IMR-90 (cell line): ENCODE measurements around the gene KDM3B. TPM values are rescaled to one million over a fixed set of nuclear protein-coding genes. Genes with fewer than 3 reads are reported as not detected.

ENCODE experiments used
- ATAC-seq: fragments of 200-7000 bp; cut with Tn5 transposase; 2 replicates; pipeline ENCODE4 v1.9.1; 2020; ENCODE audit warnings: low read depth, mild to moderate bottlenecking, moderate library complexity
- BruUV-seq: library from RNA; stranded (reverse); fragments of 400-500 nt; replicated peaks from 2 replicates; lab custom pipeline; 2021; lab: Mats Ljungman, UMichigan
- CTCF ChIA-PET: fragments of 300-600 bp; formaldehyde crosslinking; extraction: SDS; loops from one replicate; lab custom pipeline; 2021; ENCODE audit warnings: antibody characterized with exemption; lab: Yijun Ruan, JAX
- POLR2A ChIA-PET: fragments of 300-600 bp; sonication (Branson Sonifier 250); formaldehyde crosslinking; loops from one replicate; lab custom pipeline; 2022; ENCODE audit warnings: antibody characterized with exemption; ENCODE audit not compliant: unreplicated experiment; lab: Charles Lee
- DNase-seq: peaks from one replicate; pipeline ENCODE4 v3.0.0; 2013
- H2AFZ ChIP-seq: replicated peaks from 2 replicates; pipeline ENCODE3; 2013; ENCODE audit warnings: low read length, mild to moderate bottlenecking; ENCODE audit not compliant: poor library complexity
- H2AK5ac ChIP-seq: 2 replicates; pipeline ENCODE4 v1.6.1; 2013; ENCODE audit warnings: low read depth, low read length, inconsistent platforms
- H2AK9ac ChIP-seq: replicated peaks from 2 replicates; pipeline ENCODE3; 2013; ENCODE audit warnings: mild to moderate bottlenecking, low read depth, low read length, moderate library complexity; ENCODE audit not compliant: poor library complexity
- H2BK120ac ChIP-seq: 2 replicates; pipeline ENCODE4 v1.6.1; 2013; ENCODE audit warnings: low read depth, low read length, inconsistent platforms
- H2BK15ac ChIP-seq: 3 replicates; pipeline ENCODE4 v1.6.1; 2013; ENCODE audit warnings: low read depth, low read length, inconsistent platforms
- H2BK20ac ChIP-seq: 2 replicates; pipeline ENCODE4 v1.6.1; 2013; ENCODE audit warnings: low read depth, mild to moderate bottlenecking, inconsistent platforms, low read length, moderate library complexity
- H2BK5ac ChIP-seq: 2 replicates; pipeline ENCODE4 v1.6.1; 2013; ENCODE audit warnings: mild to moderate bottlenecking, low read depth, low read length, inconsistent platforms; ENCODE audit not compliant: poor library complexity, severe bottlenecking
- H3K14ac ChIP-seq: replicated peaks from 2 replicates; pipeline ENCODE4 v1.6.1; 2013; ENCODE audit warnings: low read depth, low read length, inconsistent platforms
- H3K18ac ChIP-seq: 2 replicates; pipeline ENCODE4 v1.6.1; 2013; ENCODE audit warnings: low read depth, low read length, control low read depth
- H3K23ac ChIP-seq: 2 replicates; pipeline ENCODE4 v1.6.1; 2013; ENCODE audit warnings: low read depth, low read length, inconsistent platforms
- H3K27ac ChIP-seq: 2 replicates; pipeline ENCODE4 v1.5.1; 2013; ENCODE audit warnings: mild to moderate bottlenecking, control low read depth, low read length; ENCODE audit not compliant: insufficient read depth
- H3K27me3 ChIP-seq: 2 replicates; pipeline ENCODE4 v1.6.1; 2013; ENCODE audit warnings: low read length; ENCODE audit not compliant: control insufficient read depth, insufficient read depth
- H3K36me3 ChIP-seq: 2 replicates; pipeline ENCODE4 v1.6.1; 2013; ENCODE audit warnings: low read length, mixed read lengths; ENCODE audit not compliant: control insufficient read depth, insufficient read depth
- H3K4ac ChIP-seq: 2 replicates; pipeline ENCODE4 v1.6.1; 2013; ENCODE audit warnings: low read depth, low read length, inconsistent platforms
- H3K4me1 ChIP-seq: 2 replicates; pipeline ENCODE4 v1.6.1; 2013; ENCODE audit warnings: low read length, mixed read lengths; ENCODE audit not compliant: control insufficient read depth, insufficient read depth
- H3K4me2 ChIP-seq: 2 replicates; pipeline ENCODE4 v1.6.1; 2013; ENCODE audit warnings: low read depth, mild to moderate bottlenecking, control low read depth, low read length, moderate library complexity
- H3K4me3 ChIP-seq: 2 replicates; pipeline ENCODE4 v1.5.1; 2013; ENCODE audit warnings: low read depth, mild to moderate bottlenecking, control low read depth, low read length, moderate library complexity; ENCODE audit not compliant: insufficient read depth
- H3K56ac ChIP-seq: 2 replicates; pipeline ENCODE4 v1.6.1; 2013; ENCODE audit warnings: low read length, inconsistent platforms; ENCODE audit not compliant: insufficient read depth; ENCODE audit errors: extremely low read depth
- H3K79me1 ChIP-seq, 2 experiments: 2 replicates each; pipeline ENCODE4 v1.6.1; 2013; ENCODE audit warnings: low read length in 2 of 2, inconsistent platforms in 1 of 2, low read depth in 1 of 2
- H3K9ac ChIP-seq: 2 replicates; pipeline ENCODE4 v1.6.1; 2013; ENCODE audit warnings: low read depth, low read length, control low read depth
- H3K9me1 ChIP-seq: 2 replicates; pipeline ENCODE4 v1.6.1; 2013; ENCODE audit warnings: low read length, inconsistent platforms; ENCODE audit not compliant: insufficient read depth
- H3K9me3 ChIP-seq: 2 replicates; pipeline ENCODE4 v1.6.1; 2013; ENCODE audit warnings: low read length; ENCODE audit not compliant: control insufficient read depth, insufficient read depth
- H4K20me1 ChIP-seq: 2 replicates; pipeline ENCODE4 v1.6.1; 2013; ENCODE audit warnings: low read length, inconsistent platforms; ENCODE audit not compliant: insufficient read depth
- H4K5ac ChIP-seq: 2 replicates; pipeline ENCODE4 v1.6.1; 2013; ENCODE audit warnings: mild to moderate bottlenecking, low read depth, low read length, control low read depth
- H4K8ac ChIP-seq, 2 experiments: 2 replicates each; pipeline ENCODE4 v1.6.1; 2013; ENCODE audit warnings: low read depth in 2 of 2, low read length in 2 of 2, control low read depth in 1 of 2, inconsistent platforms in 1 of 2
- H4K91ac ChIP-seq: 2 replicates; pipeline ENCODE4 v1.6.1; 2013; ENCODE audit warnings: low read depth, low read length, inconsistent platforms; ENCODE audit not compliant: insufficient read depth
- BHLHE40 ChIP-seq: fragments of 150-350 bp; IDR thresholded peaks from 2 replicates; pipeline ENCODE4 v1.6.1; 2016; ENCODE audit warnings: mild to moderate bottlenecking, low read depth, low read length
- CEBPB ChIP-seq: IDR thresholded peaks from 2 replicates; pipeline ENCODE4 v1.6.1; 2012; ENCODE audit warnings: low read depth, low read length, improper control_type of control experiment
- MXI1 ChIP-seq: IDR thresholded peaks from 2 replicates; pipeline ENCODE4 v1.6.1; 2012; ENCODE audit warnings: low read depth, mild to moderate bottlenecking, low read length, moderate library complexity, borderline replicate concordance
- NFE2L2 ChIP-seq: fragments of 150-350 bp; IDR thresholded peaks from 2 replicates; pipeline ENCODE4 v1.6.1; 2016; ENCODE audit warnings: low read depth, mild to moderate bottlenecking, low read length
- POLR2A ChIP-seq: IDR thresholded peaks from 2 replicates; pipeline ENCODE4 v1.6.1; 2012; ENCODE audit warnings: mild to moderate bottlenecking, low read depth, low read length
- RAD21 ChIP-seq: IDR thresholded peaks from 2 replicates; pipeline ENCODE4 v1.6.1; 2012; ENCODE audit warnings: low read length, improper control_type of control experiment
- RCOR1 ChIP-seq: IDR thresholded peaks from 2 replicates; pipeline ENCODE4 v1.6.1; 2012; ENCODE audit warnings: mild to moderate bottlenecking, low read length, improper control_type of control experiment; ENCODE audit not compliant: insufficient replicate concordance
- RFX5 ChIP-seq: IDR thresholded peaks from 2 replicates; pipeline ENCODE4 v1.8.0; 2012; ENCODE audit warnings: low read depth, mild to moderate bottlenecking, low read length, moderate library complexity
- SMC3 ChIP-seq: fragments of 150-350 bp; IDR thresholded peaks from 2 replicates; pipeline ENCODE4 v1.6.1; 2016; ENCODE audit warnings: low read depth, mild to moderate bottlenecking, antibody characterized with exemption, low read length, moderate library complexity
- WGBS, 2 experiments: methylation state at CpG; one replicate each; pipeline versions ENCODE4 v1.1.5 to v1.1.7; 2013; ENCODE audit warnings: missing lambda C conversion rate in 2 of 2; ENCODE audit not compliant: insufficient read length in 1 of 2; ENCODE audit errors: extremely low coverage in 2 of 2; 5-methylcytosine and 5-hydroxymethylcytosine counted together
- dilution Hi-C: fragments of 300-500 bp; cut with HindIII; formaldehyde crosslinking; loops from one replicate; pipeline ENCODE4 v1.14.3; 2018; ENCODE audit warnings: low sequenced_read_pairs; ENCODE audit not compliant: unreplicated experiment
- in situ Hi-C: fragments of 300-500 bp; cut with MboI; formaldehyde crosslinking; loops from 3 replicates; pipeline ENCODE4 v1.14.3; 2019; ENCODE audit warnings: low sequenced_read_pairs, inconsistent platforms, mixed read lengths
- intact Hi-C: fragments of 100-400 bp; cut with micrococcal nuclease; formaldehyde crosslinking; loops from 2 replicates; pipeline ENCODE4 v1.10.0; 2022
- polyA plus RNA-seq, 3 experiments: library from polyadenylated mRNA; depleted of rRNA; stranded (reverse); fragments of >200 nt; gene quantifications; 2 replicates each; pipeline ENCODE4 v1.2.3, GENCODE V29; 2012; ENCODE audit warnings: low replicate concordance in 1 of 3
- total RNA-seq: library from RNA; depleted of rRNA; stranded (reverse); fragments of >200 nt; gene quantifications from 2 replicates; pipeline ENCODE4 v1.2.3, GENCODE V29; 2012
- TF ChIP-seq, protein P1 (sequence below): fragments of 150-350 bp; IDR thresholded peaks from 2 replicates; pipeline ENCODE4 v1.6.1; 2017; ENCODE audit warnings: mild to moderate bottlenecking, antibody characterized with exemption, low read length, low read depth

KDM3B gene
- total and polyA plus RNA-seq, 2 of the 4 experiments (the other 2 are of a cell fraction): 19.4 to 35.8 TPM

GRCh38 chr5:138364576-138364975 lies 12.1 kb downstream of the KDM3B start:
- ChIA-PET POLR2A (no interaction called here), CTCF (no interaction called here)
- dilution Hi-C loops (no loop called here), intact Hi-C loops (no loop called here), in situ Hi-C loops (no loop called here)
- H3K56ac ChIP-seq: no peak overlapping the region
- no peak overlapping the region for H2BK20ac ChIP-seq
- no peaks in the 10 kb centered on the region for H3K27me3 ChIP-seq
- no peak overlapping the region for H2AFZ ChIP-seq
- H2AK9ac ChIP-seq: no peak overlapping the region
- H4K5ac ChIP-seq: no peak overlapping the region
- no peak overlapping the region for H3K4ac ChIP-seq
- no peak overlapping the region for H2BK15ac ChIP-seq
- H3K79me1 ChIP-seq: peaks cover 19 to 42% of the 10 kb centered on the region in 2 experiments
- peaks cover 7% of the 10 kb centered on the region; the same call in 1 of the 2 replicates for H3K9me1 ChIP-seq
- H3K36me3 ChIP-seq: no peaks in the 10 kb centered on the region
- WGBS, 2 experiments: no CpG with 5 or more reads among the region's 1 CpG
- no TSS peak for BruUV-seq
- H4K20me1 ChIP-seq: peaks cover 49% of the 10 kb centered on the region
- H3K9ac ChIP-seq: no peak overlapping the region
- ATAC-seq (no peak), DNase-seq (no peak)
- H3K4me2 ChIP-seq: no peak overlapping the region
- no peaks in the 10 kb centered on the region for H3K9me3 ChIP-seq
- TF ChIP-seq NFE2L2 (no peak), BHLHE40 (no peak), POLR2A (no peak), SMC3 (no peak), RFX5 (no peak), RCOR1 (no peak), MXI1 (no peak), CEBPB (no peak), RAD21 (no peak)
- TF ChIP-seq, protein P1, sequence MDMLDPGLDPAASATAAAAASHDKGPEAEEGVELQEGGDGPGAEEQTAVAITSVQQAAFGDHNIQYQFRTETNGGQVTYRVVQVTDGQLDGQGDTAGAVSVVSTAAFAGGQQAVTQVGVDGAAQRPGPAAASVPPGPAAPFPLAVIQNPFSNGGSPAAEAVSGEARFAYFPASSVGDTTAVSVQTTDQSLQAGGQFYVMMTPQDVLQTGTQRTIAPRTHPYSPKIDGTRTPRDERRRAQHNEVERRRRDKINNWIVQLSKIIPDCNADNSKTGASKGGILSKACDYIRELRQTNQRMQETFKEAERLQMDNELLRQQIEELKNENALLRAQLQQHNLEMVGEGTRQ: no peak
- no peak overlapping the region for H3K23ac ChIP-seq
- 0 out of 2 replicates have a peak, but pooled peaks cover 2% of the 10 kb centered on the region for H3K4me1 ChIP-seq
- no peak overlapping the region for H3K4me3 ChIP-seq
- no peak overlapping the region for H2BK5ac ChIP-seq
- H4K91ac ChIP-seq: no peak overlapping the region
- H4K8ac ChIP-seq: no peak overlapping the region
- no peak overlapping the region for H2AK5ac ChIP-seq
- no peak overlapping the region for H3K14ac ChIP-seq
- no peak overlapping the region for H3K18ac ChIP-seq
- H2BK120ac ChIP-seq: no peak overlapping the region
- no peak overlapping the region for H3K27ac ChIP-seq
